ENCODE results near the gene LAMB4. TPM values are rescaled to one million over a fixed set of nuclear protein-coding genes. Genes with fewer than 3 reads are reported as not detected.

Gene LAMB4
- total and polyA plus RNA-seq, 2 of the 8 experiments (the other 6 are each of a cell fraction or from before 2014, with no cell fraction given), result not detected

GRCh38 chr7:107975394-107976013, 154.7 kb downstream of the LAMB4 start:
- H3K4me3 ChIP-seq (ENCODE audit: extremely low read depth in 1 of 4, insufficient read depth in 2 of 4, low read depth in 3 of 4, low read length in 4 of 4), result 0 out of 8 replicates have a peak overlapping the region, but pooled peaks of 1 of the 4 experiments have one; percentile 12
- H2AFZ ChIP-seq (ENCODE audit: low read length), result no peak overlapping the region
- H2BK20ac ChIP-seq (ENCODE audit: low read length), result no peak overlapping the region
- H4K8ac ChIP-seq (ENCODE audit: extremely low read depth, insufficient read depth, low read length), result no peak overlapping the region
- no peak overlapping the region for H4K5ac ChIP-seq (ENCODE audit: insufficient read length, low read depth, low read length)
- H3K14ac ChIP-seq (ENCODE audit: insufficient read length), result no peak overlapping the region
- no peaks in the 10 kb centered on the region for H3K27me3 ChIP-seq (replicated peaks in 1 of 4; ENCODE audit: control insufficient read depth in 3 of 4, extremely low read depth in 1 of 4, insufficient read depth in 3 of 4, low read length in 3 of 4)
- peaks cover 3 to 45% (median 11%) of the 10 kb centered on the region in 4 experiments; a peak in 6 of 8 replicates for H3K36me3 ChIP-seq (ENCODE audit: control insufficient read depth in 2 of 4, insufficient read depth in 4 of 4, low read length in 3 of 4)
- no peaks in the 10 kb centered on the region for H4K20me1 ChIP-seq (replicated peaks in 1 of 2; ENCODE audit: control insufficient read depth in 1 of 2, insufficient read depth in 2 of 2, low read length in 2 of 2)
- no peak overlapping the region for H3K18ac ChIP-seq (ENCODE audit: extremely low read depth, low read length)
- TF ChIP-seq PHF8 (conservative IDR thresholded peaks at IDR 0.05; ENCODE audit: low read depth, low read length) (no peak), NRF1 (IDR thresholded peaks at IDR 0.05; ENCODE audit: low read depth, low read length) (no peak), BRCA1 (IDR thresholded peaks at IDR 0.05; ENCODE audit: low read depth, low read length) (no peak), CHD1 (IDR thresholded peaks at IDR 0.05; ENCODE audit: low read depth, low read length) (no peak), POLR2AphosphoS5 (IDR thresholded peaks at IDR 0.05; ENCODE audit: low read depth, low read length) (no peak), ATF2 (IDR thresholded peaks at IDR 0.05; ENCODE audit: low read length) (no peak), YY1 (IDR thresholded peaks at IDR 0.05; ENCODE audit: low read depth, low read length) (no peak), RAD21 (IDR thresholded peaks at IDR 0.05 in 1 of 2, conservative IDR thresholded peaks at IDR 0.05 in 1 of 2; ENCODE audit: low read depth in 2 of 2, low read length in 2 of 2) (no peak)
- no peak overlapping the region for H2BK15ac ChIP-seq (ENCODE audit: low read length)
- peaks cover 0 to 6% (median 4%) of the 10 kb centered on the region in 4 experiments; a peak in 5 of 7 replicates for H3K4me1 ChIP-seq (replicated peaks in 1 of 4; ENCODE audit: control insufficient read depth in 3 of 4, insufficient read depth in 4 of 4, low read length in 3 of 4)
- CTCF ChIA-PET (ENCODE audit: partially characterized antibody), result interaction anchor here (0.6 to 1.4 kb wide), 4 partner anchors 25 to 271 kb away, joined by 3 to 4 read pairs (median 4); no protein-coding TSS in a partner anchor
- no peak overlapping the region for H3K23ac ChIP-seq (ENCODE audit: insufficient read length)
- no peak overlapping the region for H4K91ac ChIP-seq (replicated peaks; ENCODE audit: insufficient read length, low read length)
- H3K4me2 ChIP-seq (ENCODE audit: insufficient read depth in 1 of 2, low read depth in 2 of 2, low read length in 2 of 2), result peak overlapping the region; percentile 39 to 43; a peak in 2 of 4 replicates
- H2BK5ac ChIP-seq (ENCODE audit: low read depth, low read length), result no peak overlapping the region
- no peak overlapping the region for H2BK12ac ChIP-seq (ENCODE audit: low read depth, low read length)
- H2AK5ac ChIP-seq (ENCODE audit: low read depth, low read length), result no peak overlapping the region; the same call in 1 of the 2 replicates
- no peak overlapping the region for H3K27ac ChIP-seq (ENCODE audit: low read depth, low read length)
- H3K23me2 ChIP-seq (ENCODE audit: low read depth, low read length), result no peaks in the 10 kb centered on the region
- H3K9ac ChIP-seq (replicated peaks in 1 of 4; ENCODE audit: extremely low read depth in 1 of 4, low read depth in 3 of 4, low read length in 3 of 4), result no peak overlapping the region
- no peak overlapping the region for H2BK120ac ChIP-seq (replicated peaks; ENCODE audit: low read depth, low read length)
- H3K56ac ChIP-seq (replicated peaks; ENCODE audit: insufficient read length, low read depth, low read length), result no peak overlapping the region
- H3K79me1 ChIP-seq (ENCODE audit: low read depth, low read length), result no peaks in the 10 kb centered on the region
- no peaks in the 10 kb centered on the region for H3K9me3 ChIP-seq (ENCODE audit: insufficient read depth in 2 of 2, low read depth in 1 of 2, low read length in 1 of 2)
- H3K4ac ChIP-seq (replicated peaks; ENCODE audit: insufficient read length, low read depth, low read length), result no peak overlapping the region
- FAIRE-seq, result no peak
- H3K79me2 ChIP-seq (ENCODE audit: control insufficient read depth in 1 of 2, insufficient read depth in 2 of 2, low read length in 2 of 2), result no peaks in the 10 kb centered on the region
- POLR2A ChIA-PET (ENCODE audit: partially characterized antibody), result interaction anchor here (1.4 kb wide), 1 partner anchor 23 kb away, joined by 3 read pairs; no protein-coding TSS in a partner anchor
- WGBS, 2 experiments (ENCODE audit: extremely low coverage in 1 of 2, insufficient coverage in 1 of 2, insufficient read length in 1 of 2, insufficient replicate concordance in 2 of 2, low coverage in 1 of 2, low lambda C conversion rate in 2 of 2, missing lambda C conversion rate in 1 of 2), result 87% methylated on average over 13 of the region's 13 CpGs; no CpG with 5 or more reads in 1 of the 2 experiments
- no peak for DNase-seq (ENCODE audit: low read depth in 1 of 2, low spot score in 2 of 2)

Measured in H1 (cell line).